ENCODE results near the gene TRAPPC3L.
"Not testable (repeated sequence)": the region's sequence is repeated elsewhere in the genome, so short reads cannot be mapped to it uniquely, and the experiment has no call there.

Gene TRAPPC3L

GRCh38 chr6:116511424-116512110, 33.9 kb downstream of the TRAPPC3L start, which contains the start of gene CALHM5:
TSS of gene CALHM5 (plus strand) at chr6:116511639. CDS start at chr6:116511697, 58 bp downstream.
- DNase-seq (ENCODE audit: low read depth): no peak
- peak; percentile 63 for TF ChIP-seq CTCF (conservative IDR thresholded peaks at IDR 0.05; ENCODE audit: low read depth, low read length)
- H3K4me3 ChIP-seq (ENCODE audit: low read length): no peak within 1 kb of the TSS

GRCh38 chr6:116508527-116508926, 37.0 kb downstream of the TRAPPC3L start:
- TF ChIP-seq CTCF (conservative IDR thresholded peaks at IDR 0.05; ENCODE audit: low read depth, low read length): no peak
- no peak overlapping the region for H3K4me3 ChIP-seq (ENCODE audit: low read length)
- no peak for DNase-seq (ENCODE audit: low read depth)

GRCh38 chr6:116507324-116507723, 38.2 kb downstream of the TRAPPC3L start:
- no peak for DNase-seq (ENCODE audit: low read depth)
- H3K4me3 ChIP-seq (ENCODE audit: low read length): no peak overlapping the region
- TF ChIP-seq CTCF (conservative IDR thresholded peaks at IDR 0.05; ENCODE audit: low read depth, low read length): no peak

GRCh38 chr6:116500969-116501433, 44.5 kb downstream of the TRAPPC3L start:
- no peak for DNase-seq (ENCODE audit: low read depth)
- no peak for TF ChIP-seq CTCF (conservative IDR thresholded peaks at IDR 0.05; ENCODE audit: low read depth, low read length)
- no peak overlapping the region for H3K4me3 ChIP-seq (ENCODE audit: low read length)

- DNase-seq (ENCODE audit: low read depth): no peak
- TF ChIP-seq CTCF (conservative IDR thresholded peaks at IDR 0.05; ENCODE audit: low read depth, low read length): no peak
- no peak overlapping the region for H3K4me3 ChIP-seq (ENCODE audit: low read length)
Observed at GRCh38 chr6:116497113-116497676, 48.3 kb downstream of the TRAPPC3L start.

GRCh38 chr6:116495161-116495560, 50.3 kb downstream of the TRAPPC3L start:
- H3K4me3 ChIP-seq (ENCODE audit: low read length); DNase-seq (ENCODE audit: low read depth): not testable (repeated sequence)

GRCh38 chr6:116492331-116493067, 53.0 kb downstream of the TRAPPC3L start:
- no peak for TF ChIP-seq CTCF (conservative IDR thresholded peaks at IDR 0.05; ENCODE audit: low read depth, low read length)
- no peak overlapping the region for H3K4me3 ChIP-seq (ENCODE audit: low read length)
- DNase-seq (ENCODE audit: low read depth): no peak
